IMR-90 (cell line): ENCODE data around the gene MROH7. TPM values are rescaled to one million over a fixed set of nuclear protein-coding genes. Genes with fewer than 3 reads are reported as not detected.
A peak's percentile ranks its signal among the peaks of the same experiment; 100 is the strongest.

Experiments
- ATAC-seq: fragments of 200-7000 bp; cut with Tn5 transposase; 2 replicates; pipeline ENCODE4 v1.9.1; 2020; ENCODE audit warnings: low read depth, mild to moderate bottlenecking, moderate library complexity
- BruUV-seq: library from RNA; stranded (reverse); fragments of 400-500 nt; replicated peaks from 2 replicates; lab custom pipeline; 2021; lab: Mats Ljungman, UMichigan
- CTCF ChIA-PET: fragments of 300-600 bp; formaldehyde crosslinking; extraction: SDS; loops from one replicate; lab custom pipeline; 2021; ENCODE audit warnings: antibody characterized with exemption; lab: Yijun Ruan, JAX
- POLR2A ChIA-PET: fragments of 300-600 bp; sonication (Branson Sonifier 250); formaldehyde crosslinking; loops from one replicate; lab custom pipeline; 2022; ENCODE audit warnings: antibody characterized with exemption; ENCODE audit not compliant: unreplicated experiment; lab: Charles Lee
- DNase-seq: peaks from one replicate; pipeline ENCODE4 v3.0.0; 2013
- H2AFZ ChIP-seq: replicated peaks from 2 replicates; pipeline ENCODE3; 2013; ENCODE audit warnings: low read length, mild to moderate bottlenecking; ENCODE audit not compliant: poor library complexity
- H2AK5ac ChIP-seq: 2 replicates; pipeline ENCODE4 v1.6.1; 2013; ENCODE audit warnings: low read depth, low read length, inconsistent platforms
- H2AK9ac ChIP-seq: replicated peaks from 2 replicates; pipeline ENCODE3; 2013; ENCODE audit warnings: mild to moderate bottlenecking, low read depth, low read length, moderate library complexity; ENCODE audit not compliant: poor library complexity
- H2BK120ac ChIP-seq: 2 replicates; pipeline ENCODE4 v1.6.1; 2013; ENCODE audit warnings: low read depth, low read length, inconsistent platforms
- H2BK15ac ChIP-seq: 3 replicates; pipeline ENCODE4 v1.6.1; 2013; ENCODE audit warnings: low read depth, low read length, inconsistent platforms
- H2BK20ac ChIP-seq: 2 replicates; pipeline ENCODE4 v1.6.1; 2013; ENCODE audit warnings: low read depth, mild to moderate bottlenecking, inconsistent platforms, low read length, moderate library complexity
- H2BK5ac ChIP-seq: 2 replicates; pipeline ENCODE4 v1.6.1; 2013; ENCODE audit warnings: mild to moderate bottlenecking, low read depth, low read length, inconsistent platforms; ENCODE audit not compliant: poor library complexity, severe bottlenecking
- H3K14ac ChIP-seq: replicated peaks from 2 replicates; pipeline ENCODE4 v1.6.1; 2013; ENCODE audit warnings: low read depth, low read length, inconsistent platforms
- H3K18ac ChIP-seq: 2 replicates; pipeline ENCODE4 v1.6.1; 2013; ENCODE audit warnings: low read depth, low read length, control low read depth
- H3K23ac ChIP-seq: 2 replicates; pipeline ENCODE4 v1.6.1; 2013; ENCODE audit warnings: low read depth, low read length, inconsistent platforms
- H3K27ac ChIP-seq: 2 replicates; pipeline ENCODE4 v1.5.1; 2013; ENCODE audit warnings: mild to moderate bottlenecking, control low read depth, low read length; ENCODE audit not compliant: insufficient read depth
- H3K27me3 ChIP-seq: 2 replicates; pipeline ENCODE4 v1.6.1; 2013; ENCODE audit warnings: low read length; ENCODE audit not compliant: control insufficient read depth, insufficient read depth
- H3K36me3 ChIP-seq: 2 replicates; pipeline ENCODE4 v1.6.1; 2013; ENCODE audit warnings: low read length, mixed read lengths; ENCODE audit not compliant: control insufficient read depth, insufficient read depth
- H3K4ac ChIP-seq: 2 replicates; pipeline ENCODE4 v1.6.1; 2013; ENCODE audit warnings: low read depth, low read length, inconsistent platforms
- H3K4me1 ChIP-seq: 2 replicates; pipeline ENCODE4 v1.6.1; 2013; ENCODE audit warnings: low read length, mixed read lengths; ENCODE audit not compliant: control insufficient read depth, insufficient read depth
- H3K4me2 ChIP-seq: 2 replicates; pipeline ENCODE4 v1.6.1; 2013; ENCODE audit warnings: low read depth, mild to moderate bottlenecking, control low read depth, low read length, moderate library complexity
- H3K4me3 ChIP-seq: 2 replicates; pipeline ENCODE4 v1.5.1; 2013; ENCODE audit warnings: low read depth, mild to moderate bottlenecking, control low read depth, low read length, moderate library complexity; ENCODE audit not compliant: insufficient read depth
- H3K56ac ChIP-seq: 2 replicates; pipeline ENCODE4 v1.6.1; 2013; ENCODE audit warnings: low read length, inconsistent platforms; ENCODE audit not compliant: insufficient read depth; ENCODE audit errors: extremely low read depth
- H3K79me1 ChIP-seq, 2 experiments: 2 replicates each; pipeline ENCODE4 v1.6.1; 2013; ENCODE audit warnings: low read length in 2 of 2, inconsistent platforms in 1 of 2, low read depth in 1 of 2
- H3K9ac ChIP-seq: 2 replicates; pipeline ENCODE4 v1.6.1; 2013; ENCODE audit warnings: low read depth, low read length, control low read depth
- H3K9me1 ChIP-seq: 2 replicates; pipeline ENCODE4 v1.6.1; 2013; ENCODE audit warnings: low read length, inconsistent platforms; ENCODE audit not compliant: insufficient read depth
- H3K9me3 ChIP-seq: 2 replicates; pipeline ENCODE4 v1.6.1; 2013; ENCODE audit warnings: low read length; ENCODE audit not compliant: control insufficient read depth, insufficient read depth
- H4K20me1 ChIP-seq: 2 replicates; pipeline ENCODE4 v1.6.1; 2013; ENCODE audit warnings: low read length, inconsistent platforms; ENCODE audit not compliant: insufficient read depth
- H4K5ac ChIP-seq: 2 replicates; pipeline ENCODE4 v1.6.1; 2013; ENCODE audit warnings: mild to moderate bottlenecking, low read depth, low read length, control low read depth
- H4K8ac ChIP-seq, 2 experiments: 2 replicates each; pipeline ENCODE4 v1.6.1; 2013; ENCODE audit warnings: low read depth in 2 of 2, low read length in 2 of 2, control low read depth in 1 of 2, inconsistent platforms in 1 of 2
- H4K91ac ChIP-seq: 2 replicates; pipeline ENCODE4 v1.6.1; 2013; ENCODE audit warnings: low read depth, low read length, inconsistent platforms; ENCODE audit not compliant: insufficient read depth
- BHLHE40 ChIP-seq: fragments of 150-350 bp; IDR thresholded peaks from 2 replicates; pipeline ENCODE4 v1.6.1; 2016; ENCODE audit warnings: mild to moderate bottlenecking, low read depth, low read length
- CEBPB ChIP-seq: IDR thresholded peaks from 2 replicates; pipeline ENCODE4 v1.6.1; 2012; ENCODE audit warnings: low read depth, low read length, improper control_type of control experiment
- CHD1 ChIP-seq: IDR thresholded peaks from 2 replicates; pipeline ENCODE4 v1.6.1; 2012; ENCODE audit warnings: low read depth, low read length, improper control_type of control experiment
- CTCF ChIP-seq: conservative IDR thresholded peaks from 2 replicates; pipeline ENCODE4 v1.5.1; 2012; ENCODE audit warnings: mild to moderate bottlenecking, low read depth, low read length, improper control_type of control experiment
- ELK1 ChIP-seq: fragments of 150-350 bp; IDR thresholded peaks from 2 replicates; pipeline ENCODE4 v1.6.1; 2016; ENCODE audit warnings: low read depth, mild to moderate bottlenecking, low read length, moderate library complexity, borderline replicate concordance
- FOS ChIP-seq: fragments of 150-350 bp; IDR thresholded peaks from 2 replicates; pipeline ENCODE4 v1.6.1; 2016; ENCODE audit warnings: low read depth, low read length
- MAFK ChIP-seq: IDR thresholded peaks from 2 replicates; pipeline ENCODE4 v1.6.1; 2012; ENCODE audit warnings: low read depth, low read length, improper control_type of control experiment
- MAZ ChIP-seq: IDR thresholded peaks from 2 replicates; pipeline ENCODE4 v1.6.1; 2012; ENCODE audit warnings: low read depth, mild to moderate bottlenecking, low read length, improper control_type of control experiment, moderate library complexity, borderline replicate concordance
- MXI1 ChIP-seq: IDR thresholded peaks from 2 replicates; pipeline ENCODE4 v1.6.1; 2012; ENCODE audit warnings: low read depth, mild to moderate bottlenecking, low read length, moderate library complexity, borderline replicate concordance
- NFE2L2 ChIP-seq: fragments of 150-350 bp; IDR thresholded peaks from 2 replicates; pipeline ENCODE4 v1.6.1; 2016; ENCODE audit warnings: low read depth, mild to moderate bottlenecking, low read length
- POLR2A ChIP-seq: IDR thresholded peaks from 2 replicates; pipeline ENCODE4 v1.6.1; 2012; ENCODE audit warnings: mild to moderate bottlenecking, low read depth, low read length
- RAD21 ChIP-seq: IDR thresholded peaks from 2 replicates; pipeline ENCODE4 v1.6.1; 2012; ENCODE audit warnings: low read length, improper control_type of control experiment
- RCOR1 ChIP-seq: IDR thresholded peaks from 2 replicates; pipeline ENCODE4 v1.6.1; 2012; ENCODE audit warnings: mild to moderate bottlenecking, low read length, improper control_type of control experiment; ENCODE audit not compliant: insufficient replicate concordance
- RFX5 ChIP-seq: IDR thresholded peaks from 2 replicates; pipeline ENCODE4 v1.8.0; 2012; ENCODE audit warnings: low read depth, mild to moderate bottlenecking, low read length, moderate library complexity
- SMC3 ChIP-seq: fragments of 150-350 bp; IDR thresholded peaks from 2 replicates; pipeline ENCODE4 v1.6.1; 2016; ENCODE audit warnings: low read depth, mild to moderate bottlenecking, antibody characterized with exemption, low read length, moderate library complexity
- USF2 ChIP-seq: fragments of 150-350 bp; IDR thresholded peaks from 2 replicates; pipeline ENCODE4 v1.6.1; 2017; ENCODE audit warnings: mild to moderate bottlenecking, antibody characterized with exemption, low read length, low read depth
- WGBS, 2 experiments: methylation state at CpG; one replicate each; pipeline versions ENCODE4 v1.1.5 to v1.1.7; 2013; ENCODE audit warnings: missing lambda C conversion rate in 2 of 2; ENCODE audit not compliant: insufficient read length in 1 of 2; ENCODE audit errors: extremely low coverage in 2 of 2; 5-methylcytosine and 5-hydroxymethylcytosine counted together
- dilution Hi-C: fragments of 300-500 bp; cut with HindIII; formaldehyde crosslinking; loops from one replicate; pipeline ENCODE4 v1.14.3; 2018; ENCODE audit warnings: low sequenced_read_pairs; ENCODE audit not compliant: unreplicated experiment
- in situ Hi-C: fragments of 300-500 bp; cut with MboI; formaldehyde crosslinking; loops from 3 replicates; pipeline ENCODE4 v1.14.3; 2019; ENCODE audit warnings: low sequenced_read_pairs, inconsistent platforms, mixed read lengths
- intact Hi-C: fragments of 100-400 bp; cut with micrococcal nuclease; formaldehyde crosslinking; loops from 2 replicates; pipeline ENCODE4 v1.10.0; 2022
- polyA plus RNA-seq, 3 experiments: library from polyadenylated mRNA; depleted of rRNA; stranded (reverse); fragments of >200 nt; gene quantifications; 2 replicates each; pipeline ENCODE4 v1.2.3, GENCODE V29; 2012; ENCODE audit warnings: low replicate concordance in 1 of 3
- total RNA-seq: library from RNA; depleted of rRNA; stranded (reverse); fragments of >200 nt; gene quantifications from 2 replicates; pipeline ENCODE4 v1.2.3, GENCODE V29; 2012

Gene MROH7
- total and polyA plus RNA-seq, 2 of the 4 experiments (the other 2 are of a cell fraction), result not detected

- H4K20me1 ChIP-seq, result no peaks in the 10 kb centered on the region
- no peak overlapping the region for H2BK120ac ChIP-seq
- no peak for ATAC-seq
- no peak overlapping the region for H3K9ac ChIP-seq
- no peak overlapping the region for H3K27ac ChIP-seq
- no TSS peak for BruUV-seq
- ChIA-PET POLR2A (no interaction called here), CTCF (no interaction called here)
- H3K4me1 ChIP-seq, result no peaks in the 10 kb centered on the region
- peak overlapping the region; percentile 72 for H2AK9ac ChIP-seq
- H2BK20ac ChIP-seq, result no peak overlapping the region
- in situ Hi-C loops, result no loop called here
- H3K9me3 ChIP-seq, result no peaks in the 10 kb centered on the region
- H3K56ac ChIP-seq, result no peak overlapping the region
- H3K27me3 ChIP-seq, result no peaks in the 10 kb centered on the region
- H3K14ac ChIP-seq, result no peak overlapping the region
- H2BK5ac ChIP-seq, result no peak overlapping the region
- H3K4ac ChIP-seq, result no peak overlapping the region
- H3K18ac ChIP-seq, result no peak overlapping the region
- H3K4me2 ChIP-seq, result no peak overlapping the region
- 72% methylated on average over 12 of the region's 21 CpGs; no CpG with 5 or more reads in 1 of the 2 experiments for WGBS, 2 experiments
- no peak overlapping the region for H3K4me3 ChIP-seq
- H2AFZ ChIP-seq, result no peak overlapping the region
- H3K36me3 ChIP-seq, result no peaks in the 10 kb centered on the region
- no peak overlapping the region for H2AK5ac ChIP-seq
- H3K23ac ChIP-seq, result no peak overlapping the region
- no peak overlapping the region for H4K5ac ChIP-seq
- DNase-seq, result no peak
- intact Hi-C loops, result no loop called here
- H4K8ac ChIP-seq, result no peak overlapping the region
- no peak overlapping the region for H4K91ac ChIP-seq
- H3K9me1 ChIP-seq, result peaks cover 8% of the 10 kb centered on the region
- TF ChIP-seq BHLHE40 (no peak), RCOR1 (no peak), FOS (no peak), RAD21 (no peak), RFX5 (no peak), NFE2L2 (no peak), CHD1 (no peak), CEBPB (no peak), MXI1 (no peak), ELK1 (no peak), MAFK (no peak), SMC3 (no peak), POLR2A (no peak), MAZ (no peak), CTCF (no peak), USF2 (no peak)
- no peak overlapping the region for H2BK15ac ChIP-seq
- no peaks in the 10 kb centered on the region for H3K79me1 ChIP-seq
- dilution Hi-C loops, result no loop called here
Measured at GRCh38 chr1:54600947-54601721, 40.5 kb upstream of the MROH7 start.
